HG02970 (cell line): ENCODE results near the gene SYMPK.

ENCODE experiments used
- ATAC-seq: cut with Tn5 transposase; IDR thresholded peaks from one replicate; pipeline ENCODE4 v1.9.1; 2021; ENCODE audit warnings: mild to moderate bottlenecking, moderate library complexity, moderate number of reproducible peaks; ENCODE audit not compliant: unreplicated experiment, low FRiP score

The SYMPK gene

GRCh38 chr19:45828523-45828922 lies 34.4 kb downstream of the SYMPK start:
- ATAC-seq = no peak

DNA sequence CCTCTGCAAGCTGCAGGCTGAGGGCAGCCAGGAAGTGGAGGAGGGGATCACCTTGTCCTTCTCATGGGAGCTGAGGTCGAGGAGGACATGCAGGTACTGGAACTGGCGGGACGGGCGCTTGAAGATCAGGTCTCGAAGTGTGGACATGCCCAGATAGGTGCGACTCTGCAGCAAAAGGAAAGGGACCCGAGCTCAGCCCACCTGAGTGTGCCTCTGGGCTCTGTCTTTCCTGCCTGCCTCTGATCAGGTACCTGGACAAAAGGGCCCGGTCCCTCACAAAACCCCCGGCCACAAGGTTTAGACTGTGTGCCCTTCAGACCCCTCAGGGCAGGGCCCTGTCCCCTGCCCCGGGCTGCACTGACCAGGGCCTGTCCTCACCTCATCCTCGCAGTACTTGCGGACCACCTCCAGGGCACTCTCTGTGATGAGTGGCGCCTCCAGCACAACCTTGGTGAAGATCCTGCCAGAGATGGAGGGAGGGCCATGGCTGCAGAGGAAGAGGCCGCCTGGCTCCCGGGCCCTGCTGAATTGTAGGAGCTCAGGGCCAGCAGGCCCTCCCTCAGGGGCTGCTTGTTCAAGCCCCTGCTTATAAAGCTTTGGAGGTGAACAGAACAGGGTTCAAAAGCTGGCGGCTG lies 35.4 kb downstream of the SYMPK start:
- ATAC-seq = no peak

DNA sequence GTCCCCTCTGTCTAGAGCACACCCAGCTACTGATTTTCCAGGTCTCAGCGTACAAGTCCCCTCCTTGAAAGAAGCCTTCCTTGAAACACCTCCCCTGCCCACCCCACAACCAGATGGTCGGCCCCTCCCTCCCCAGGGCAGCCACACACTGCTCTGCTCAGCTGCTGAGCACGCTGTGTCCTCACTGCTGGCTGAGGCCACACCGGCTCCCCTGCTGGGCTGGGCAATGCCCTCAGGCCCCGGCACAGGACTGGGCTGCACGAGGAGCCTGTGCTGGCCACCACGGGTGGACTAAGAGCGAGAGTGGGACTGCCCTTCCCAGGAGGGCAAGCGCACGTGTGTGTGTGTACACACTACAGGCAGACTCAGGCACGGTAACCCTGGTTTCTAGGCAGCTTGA lies 36.0 kb downstream of the SYMPK start:
- no peak for ATAC-seq

- no peak for ATAC-seq
Observed at GRCh38 chr19:45825917-45826893, 36.7 kb downstream of the SYMPK start.

DNA sequence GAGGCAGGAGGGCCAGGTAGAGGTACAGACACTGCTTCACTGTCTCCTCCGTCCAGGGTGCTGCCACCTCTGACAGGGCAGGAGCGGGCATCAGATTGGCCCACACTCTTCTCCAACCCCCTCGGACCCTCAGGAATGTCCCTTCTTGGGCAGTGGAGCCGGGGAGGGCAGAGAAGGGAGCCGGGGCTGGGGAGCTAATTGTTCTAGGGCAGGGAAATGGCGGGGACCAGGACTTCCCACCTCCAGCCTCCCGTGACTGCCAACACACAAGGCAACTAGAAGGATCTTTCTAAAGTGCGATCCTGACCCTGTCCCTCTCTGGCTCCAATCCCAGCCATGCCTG lies 37.7 kb downstream of the SYMPK start:
- ATAC-seq = no peak

- ATAC-seq = no peak
Observed at GRCh38 chr19:45824531-45825262, 38.2 kb downstream of the SYMPK start.

- ATAC-seq = no peak
Observed at GRCh38 chr19:45824041-45824471, 38.9 kb downstream of the SYMPK start.

DNA sequence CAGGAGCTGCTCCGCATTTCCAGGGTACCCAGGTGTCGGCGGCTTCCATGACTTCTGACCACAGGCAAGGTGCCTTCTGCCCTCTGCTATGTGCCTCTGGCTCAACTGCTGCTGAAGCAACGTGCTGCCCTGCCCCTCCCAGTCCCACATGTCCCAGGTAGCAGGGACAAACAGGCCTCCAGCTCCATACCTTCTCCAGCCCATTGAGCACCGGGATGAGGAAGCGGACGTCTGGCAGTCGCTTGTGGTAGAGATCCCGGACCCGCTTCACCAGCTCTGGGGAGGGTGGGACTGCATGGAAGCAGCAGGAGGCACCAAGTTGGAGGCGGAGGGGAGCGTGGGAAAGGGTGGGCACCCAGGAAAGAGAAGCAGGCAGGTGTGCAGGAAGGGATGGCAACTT lies 39.8 kb downstream of the SYMPK start:
- no peak for ATAC-seq

DNA sequence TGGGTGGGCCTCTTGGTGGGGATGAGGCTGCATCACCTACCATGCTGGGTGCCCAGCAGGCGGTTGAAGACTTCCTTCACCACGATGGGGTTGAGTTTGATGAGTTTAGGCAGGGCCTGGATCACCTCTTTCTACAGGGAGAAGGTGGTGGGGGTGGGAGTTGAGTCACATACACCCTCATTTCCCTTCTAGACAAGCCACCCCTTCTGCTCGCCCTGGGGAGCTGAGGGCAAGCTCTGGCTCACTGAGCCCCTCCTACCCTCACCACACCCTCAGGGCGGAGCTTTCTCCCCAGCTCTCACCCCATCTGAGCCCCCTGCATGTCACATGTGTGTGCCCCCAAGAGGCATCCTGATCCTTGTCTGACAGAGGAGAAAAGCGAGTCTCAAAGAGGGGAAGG lies 40.2 kb downstream of the SYMPK start:
- no peak for ATAC-seq

- no peak for ATAC-seq
Observed at GRCh38 chr19:45821570-45821969, 41.4 kb downstream of the SYMPK start.

DNA sequence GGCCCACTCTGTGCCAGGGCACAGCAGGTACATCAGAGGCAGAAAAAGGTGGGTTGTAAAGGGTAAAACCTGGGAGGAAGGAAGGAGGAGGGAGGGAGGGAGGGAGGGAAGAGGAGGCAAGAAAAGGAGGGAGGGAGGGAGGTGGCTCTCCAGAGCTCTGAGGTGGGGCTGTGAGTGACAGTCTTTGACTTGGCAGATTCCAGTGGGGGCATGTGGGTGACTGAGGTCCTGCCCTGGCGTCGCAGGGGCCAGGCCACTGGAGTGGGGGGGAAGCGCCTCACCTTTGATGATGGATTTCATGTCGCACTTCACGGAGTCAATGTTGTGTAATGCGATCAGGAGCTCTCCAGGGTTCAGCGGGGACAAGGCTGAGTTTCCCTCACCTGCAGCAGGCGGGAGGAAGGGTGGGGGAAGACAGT lies 41.8 kb downstream of the SYMPK start:
- no peak for ATAC-seq

GRCh38 chr19:45820413-45821102 lies 42.4 kb downstream of the SYMPK start:
- no peak for ATAC-seq

DNA sequence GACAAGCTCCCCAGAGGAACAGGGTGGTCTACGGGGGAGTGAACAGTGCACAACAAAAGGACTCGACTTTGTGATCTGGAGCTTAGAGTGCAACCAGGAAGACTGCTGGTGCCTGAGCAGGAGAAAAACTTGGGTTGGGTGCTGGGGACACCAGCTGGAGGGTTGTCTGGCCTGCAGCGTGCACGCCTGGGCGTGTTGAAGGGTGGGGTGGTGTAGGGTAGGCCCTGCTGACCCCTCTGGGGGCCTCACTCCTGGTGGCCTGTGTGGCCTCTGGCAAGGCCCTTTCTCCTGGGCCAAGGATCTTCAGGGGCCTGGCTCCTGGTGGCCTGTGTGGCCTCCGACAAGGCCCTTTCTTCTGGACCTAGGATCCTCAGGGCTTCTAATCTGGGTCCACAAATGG lies 43.2 kb downstream of the SYMPK start:
- no peak for ATAC-seq

DNA sequence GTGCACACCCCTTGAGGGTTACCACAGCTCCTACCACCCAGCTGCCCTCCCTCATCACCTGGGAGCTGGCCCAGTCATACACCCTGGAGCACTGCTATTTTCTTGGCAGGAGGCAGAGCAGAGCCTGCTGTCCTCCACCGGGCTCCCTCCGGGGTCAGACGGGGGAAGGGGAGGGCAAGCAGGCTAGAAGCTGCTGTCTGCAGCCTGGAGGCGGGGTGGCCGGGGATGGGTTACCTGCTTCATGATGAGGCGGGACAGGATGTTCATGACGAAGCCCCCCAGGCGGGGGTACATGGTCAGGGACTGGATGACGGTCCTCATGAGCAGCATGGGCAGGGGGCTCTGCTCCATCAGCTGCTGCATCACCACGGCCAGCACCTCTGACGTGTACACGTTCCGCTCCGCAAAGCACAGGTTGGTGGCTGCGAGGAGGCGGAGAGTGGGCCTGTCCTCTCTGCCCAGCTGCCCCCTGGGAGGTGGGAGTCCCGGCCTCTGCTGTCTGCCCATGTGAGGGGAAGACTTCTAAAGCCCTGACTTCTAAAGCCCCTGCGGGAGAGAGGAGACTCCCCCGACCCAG lies 45.1 kb downstream of the SYMPK start:
- ATAC-seq = no peak

DNA sequence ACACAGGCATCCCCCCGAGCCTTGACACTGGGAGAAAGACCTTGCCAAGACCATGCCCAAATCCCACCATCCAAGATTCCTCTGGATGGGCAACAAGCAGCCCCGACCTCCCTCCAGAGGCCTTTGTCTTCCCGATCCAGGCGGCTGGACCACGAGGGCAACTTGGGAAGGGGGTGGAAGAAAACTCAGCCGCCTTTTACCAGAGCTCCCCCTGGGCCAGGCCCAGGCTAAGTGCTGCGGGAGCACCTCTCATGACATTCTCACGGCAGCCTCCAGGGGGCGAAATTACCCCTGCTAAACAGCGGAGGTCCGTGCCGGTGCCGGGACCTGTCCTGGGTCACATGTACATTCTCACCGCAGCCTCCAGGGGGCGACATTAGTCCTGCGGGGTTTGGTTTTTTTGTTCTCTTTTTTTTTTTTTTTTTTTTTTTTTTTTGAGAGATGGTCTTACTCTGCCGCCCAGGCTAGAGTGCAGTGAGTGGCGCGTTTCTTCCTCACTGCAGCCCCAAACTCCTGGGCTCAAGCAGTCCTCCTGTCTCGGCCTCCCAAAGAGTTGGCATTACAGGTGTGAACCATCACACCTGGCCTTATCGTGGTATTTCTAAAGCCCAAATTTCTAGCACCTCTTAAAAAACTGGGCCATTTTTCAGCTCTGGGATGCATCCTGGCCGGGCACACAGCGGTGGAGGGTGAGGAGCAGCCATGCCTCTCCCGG lies 45.8 kb downstream of the SYMPK start:
- ATAC-seq = peak; percentile 68

GRCh38 chr19:45816236-45817009 lies 46.5 kb downstream of the SYMPK start:
- no peak for ATAC-seq

DNA sequence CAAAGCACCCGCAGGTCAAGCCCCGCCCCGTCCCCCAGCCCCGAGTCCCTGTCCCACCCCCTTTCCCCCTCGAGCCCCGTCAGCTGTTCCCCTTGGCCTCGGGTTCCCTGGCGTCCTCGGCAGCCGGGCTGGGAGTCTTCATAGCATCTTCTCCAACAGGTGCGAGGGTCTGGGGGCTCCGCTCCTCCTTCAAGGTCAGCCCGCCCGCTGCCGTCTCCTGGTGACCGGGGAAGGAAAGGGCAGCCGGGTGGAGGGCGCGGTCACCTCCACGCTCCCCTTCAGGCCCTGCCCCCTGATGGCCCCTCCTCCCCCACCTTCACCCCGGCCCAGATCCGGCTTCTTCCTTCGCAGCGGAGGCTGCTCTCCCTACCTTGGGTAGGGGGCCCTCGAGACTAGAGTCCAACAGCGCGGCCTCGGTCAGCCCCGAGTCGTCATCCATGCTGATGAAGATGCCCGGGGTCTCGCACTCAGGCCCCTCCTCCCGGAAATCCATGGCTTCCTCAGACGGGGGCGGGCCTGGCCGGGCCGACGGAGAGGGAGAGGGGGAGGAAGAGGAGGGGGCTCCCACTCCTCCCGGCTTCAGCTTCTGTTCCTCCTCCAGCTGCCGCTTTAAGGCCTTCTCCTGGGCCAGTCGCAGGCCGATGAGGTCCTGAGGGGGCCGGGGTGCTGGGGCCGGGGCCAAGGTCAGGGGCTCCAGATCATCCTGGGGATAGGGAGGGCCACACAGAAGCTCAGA lies 47.3 kb downstream of the SYMPK start:
- no peak for ATAC-seq

DNA sequence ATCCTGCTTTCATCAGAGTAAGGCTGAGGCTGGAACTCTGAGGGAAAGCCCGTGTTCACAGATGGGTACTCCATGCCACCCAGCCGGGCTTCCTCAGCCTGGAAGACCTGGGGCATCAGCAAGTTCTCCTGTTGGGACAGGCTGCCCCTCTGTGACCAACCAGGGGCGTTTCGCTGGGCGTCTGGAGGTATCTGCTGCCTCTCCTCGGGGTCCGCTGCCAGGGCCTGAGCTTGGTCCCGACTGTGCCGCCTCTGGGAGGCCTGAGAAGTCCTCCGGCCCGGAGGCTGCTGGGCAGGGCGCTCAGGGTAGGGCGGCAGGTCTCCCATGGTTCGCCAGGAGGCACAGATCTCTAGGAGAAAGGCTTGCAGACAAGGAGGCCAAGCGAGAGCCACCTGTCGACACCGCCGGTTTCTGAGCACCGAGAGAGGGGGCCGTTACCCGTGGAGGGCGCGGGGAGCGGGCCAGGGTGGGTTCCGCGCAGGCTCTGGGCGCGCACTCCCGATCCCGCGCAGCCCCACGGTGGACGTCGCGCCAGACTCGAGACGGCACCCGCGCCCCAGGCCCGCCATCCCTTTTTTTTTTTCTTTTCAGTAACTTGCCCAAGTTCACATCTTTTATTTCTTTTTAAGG lies 48.0 kb downstream of the SYMPK start, which contains the start of gene RSPH6A:
Gene RSPH6A (minus strand): TSS at position 458 of the 630 bp plus-strand sequence. CDS start 132 bp downstream, at position 326.
- no peak for ATAC-seq
